Measurements from ENCODE around the gene CACNA1B.

CACNA1B gene

GRCh38 chr9:138040446-138041430, 163.2 kb downstream of the CACNA1B start:
- no peak for DNase-seq (ENCODE audit: low spot score)

GRCh38 chr9:138042146-138042545, 164.6 kb downstream of the CACNA1B start:
- DNase-seq (ENCODE audit: low spot score), result no peak

DNA sequence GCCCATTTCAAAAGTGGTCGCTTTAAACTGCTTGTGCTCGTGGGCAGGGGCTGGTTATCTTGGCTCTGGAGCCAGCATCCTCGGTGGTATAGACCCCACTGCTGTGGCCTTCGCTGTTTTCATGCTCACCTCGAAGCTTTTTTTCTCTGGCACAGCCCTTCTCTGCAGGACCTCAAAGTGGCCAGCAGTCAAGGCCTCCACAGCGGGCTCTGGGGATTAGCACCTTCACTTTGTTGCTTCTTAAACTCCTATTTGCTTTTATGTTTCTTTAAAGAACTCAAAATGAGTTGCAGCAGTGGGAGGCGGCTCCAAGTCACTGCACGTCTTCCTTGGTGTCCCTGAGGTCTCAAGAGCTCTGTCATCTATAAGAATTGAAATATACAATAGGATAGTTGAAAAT, 165.1 kb downstream of the CACNA1B start:
- DNase-seq (ENCODE audit: low spot score), result no peak

- no peak for DNase-seq (ENCODE audit: low spot score)
Measured at GRCh38 chr9:138043061-138043410, 165.5 kb downstream of the CACNA1B start.

GRCh38 chr9:138043411-138044345, 166.1 kb downstream of the CACNA1B start:
- no peak for DNase-seq (ENCODE audit: low spot score)

- no peak for DNase-seq (ENCODE audit: low spot score)
Measured at GRCh38 chr9:138044485-138045383, 167.2 kb downstream of the CACNA1B start.

DNA sequence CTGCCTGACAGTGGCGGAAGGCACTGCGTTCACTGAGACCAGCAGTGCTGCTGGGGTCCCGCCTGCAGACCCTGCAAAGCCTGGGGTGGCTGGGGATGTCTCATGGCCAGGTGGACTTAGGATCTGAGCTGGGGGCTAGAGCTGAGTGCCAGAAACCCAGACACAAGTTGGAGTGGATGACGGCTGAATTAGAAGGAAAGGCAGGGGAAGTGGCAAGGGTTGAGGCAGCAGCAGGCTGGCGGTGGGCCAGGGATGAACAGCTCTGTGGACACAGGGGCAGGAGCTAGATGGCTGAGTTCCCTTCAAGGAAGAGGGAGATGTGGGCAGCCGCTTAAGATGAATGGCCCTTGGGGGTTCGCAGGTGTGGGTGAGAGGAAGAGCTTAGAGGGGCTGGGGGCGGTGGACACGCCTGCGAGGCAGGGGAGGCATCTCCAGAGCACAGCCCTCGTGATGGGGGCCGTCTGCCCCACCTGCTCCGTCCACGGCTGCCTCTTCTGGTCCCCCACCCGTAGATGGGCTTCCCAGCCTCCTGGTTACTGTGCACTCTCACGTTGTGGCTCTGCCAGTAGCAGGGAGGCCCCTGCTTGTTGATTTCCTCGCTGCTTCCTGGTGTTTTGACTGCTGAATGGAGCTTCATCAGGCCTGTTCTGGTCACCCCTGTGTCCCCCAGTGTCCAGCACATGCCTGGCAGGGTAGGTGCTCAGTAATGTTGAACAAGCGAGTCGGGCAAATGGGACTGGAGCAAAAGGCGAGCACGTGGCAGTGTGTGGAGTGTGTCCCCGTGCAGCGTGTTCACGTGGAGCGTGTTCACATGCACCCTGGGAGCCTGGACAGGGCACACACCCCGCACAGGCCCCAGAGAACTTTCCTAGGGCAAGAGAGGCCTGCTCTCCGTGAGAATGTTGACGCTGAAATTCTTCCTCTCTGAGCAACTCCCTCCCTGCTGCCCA, 168.2 kb downstream of the CACNA1B start:
- DNase-seq (ENCODE audit: low spot score), result no peak

- DNase-seq (ENCODE audit: low spot score), result no peak
Measured at GRCh38 chr9:138046641-138047301, 169.2 kb downstream of the CACNA1B start.

GRCh38 chr9:138047469-138048040, 170.0 kb downstream of the CACNA1B start:
- no peak for DNase-seq (ENCODE audit: low spot score)

GRCh38 chr9:138048184-138048583, 170.6 kb downstream of the CACNA1B start:
- no peak for DNase-seq (ENCODE audit: low spot score)

DNA sequence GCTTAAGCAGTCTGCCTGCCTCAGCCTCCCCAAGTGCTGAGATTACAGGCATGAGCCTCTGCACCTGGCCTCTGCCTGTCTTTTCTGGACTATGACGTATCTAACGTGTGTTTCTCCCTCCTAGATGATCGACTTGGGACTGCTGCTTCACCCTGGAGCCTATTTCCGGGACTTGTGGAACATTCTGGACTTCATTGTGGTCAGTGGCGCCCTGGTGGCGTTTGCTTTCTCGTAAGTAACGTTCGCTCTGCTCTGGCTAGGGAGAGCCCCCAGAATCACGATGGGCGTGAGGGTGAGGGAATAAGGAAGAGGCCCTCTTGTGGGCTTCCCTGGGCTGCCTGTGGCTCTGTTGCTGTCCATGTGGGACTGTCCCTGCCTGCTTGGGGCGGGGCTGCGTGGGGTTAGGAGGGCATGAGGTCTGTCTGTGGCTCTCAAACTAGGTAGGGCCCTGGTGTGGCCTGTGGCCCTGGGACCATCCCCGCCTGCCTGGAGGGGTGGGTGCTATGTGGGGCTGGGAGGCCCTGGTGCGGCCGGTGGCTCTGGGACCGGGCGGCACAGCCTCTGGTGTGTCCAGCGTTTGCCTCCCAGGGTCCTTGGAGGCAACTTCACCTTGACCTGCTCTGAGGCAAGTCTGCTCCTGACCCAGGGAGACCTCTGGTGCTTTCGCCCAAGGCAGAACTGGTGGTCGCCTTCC, 171.7 kb downstream of the CACNA1B start:
- DNase-seq (ENCODE audit: low spot score), result no peak

DNA sequence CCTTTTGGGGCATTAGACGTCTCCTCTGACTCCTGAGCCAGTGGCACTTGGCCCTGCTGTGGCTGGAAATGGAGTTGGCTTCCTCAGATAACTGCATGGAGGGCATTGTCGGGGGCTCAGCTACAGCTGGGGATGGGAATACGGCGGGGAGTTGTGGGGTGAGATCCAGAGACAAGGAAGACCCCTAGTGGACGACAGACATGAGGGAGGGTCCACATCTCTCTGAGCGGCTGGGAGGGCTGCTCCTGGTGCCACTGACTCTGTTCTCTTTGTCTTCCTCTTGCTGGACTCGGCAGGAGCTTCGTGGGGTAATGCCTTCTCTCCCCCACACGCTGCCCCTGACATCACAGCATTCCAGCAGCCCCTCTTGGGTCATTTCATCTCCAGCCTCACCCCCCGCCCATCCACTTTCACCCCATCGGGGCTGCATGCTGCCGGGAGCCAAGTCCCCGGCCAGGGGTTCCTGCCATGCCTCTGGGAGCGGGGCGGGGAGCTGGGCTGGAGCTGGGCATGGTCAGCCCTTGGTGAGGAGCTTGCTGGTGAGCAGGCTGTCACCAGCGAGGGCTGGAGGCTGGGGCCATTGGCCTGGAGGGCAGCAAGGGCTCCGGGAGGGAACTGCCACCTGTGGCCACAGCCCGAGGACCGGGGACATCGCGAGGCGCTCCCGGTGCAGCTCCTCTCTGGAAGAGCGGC, 172.3 kb downstream of the CACNA1B start:
- DNase-seq (ENCODE audit: low spot score), result no peak

- DNase-seq (ENCODE audit: low spot score), result no peak
Measured at GRCh38 chr9:138050472-138051330, 173.1 kb downstream of the CACNA1B start.

- DNase-seq (ENCODE audit: low spot score), result no peak
Measured at GRCh38 chr9:138051586-138052321, 174.2 kb downstream of the CACNA1B start.

GRCh38 chr9:138052322-138052615, 174.7 kb downstream of the CACNA1B start:
- no peak for DNase-seq (ENCODE audit: low spot score)

GRCh38 chr9:138052635-138053320, 175.2 kb downstream of the CACNA1B start:
- no peak for DNase-seq (ENCODE audit: low spot score)

All from kidney capillary endothelial cell (primary cell).